Amniotic epithelial cell (primary cell): ENCODE measurements around the gene ITFG1.
A peak's percentile ranks its signal among the peaks of the same experiment; 100 is the strongest.

ENCODE experiments used
- DNase-seq: peaks from one replicate; pipeline ENCODE4 v3.0.0-alpha.2; 2010; ENCODE audit warnings: low read depth

The ITFG1 gene

DNA sequence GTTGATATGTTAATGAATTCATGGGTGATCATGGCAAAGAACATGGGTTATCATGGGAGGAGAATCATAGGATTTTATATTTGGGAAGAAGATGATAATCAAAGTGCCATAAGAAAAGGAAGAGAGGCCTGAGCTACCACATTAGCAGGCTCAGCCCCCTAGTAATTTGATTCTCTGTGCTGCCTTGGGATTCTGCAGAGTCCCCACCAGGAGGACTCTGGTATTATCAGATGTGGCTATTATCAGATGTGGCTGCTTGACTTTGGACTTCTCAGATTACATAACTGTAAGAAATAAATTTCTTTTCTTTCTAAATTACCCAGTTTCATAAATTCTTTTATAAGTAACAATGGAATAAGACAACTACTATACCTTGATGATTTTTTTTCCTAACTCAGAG lies 137.6 kb downstream of the ITFG1 start:
- no peak for DNase-seq

DNA sequence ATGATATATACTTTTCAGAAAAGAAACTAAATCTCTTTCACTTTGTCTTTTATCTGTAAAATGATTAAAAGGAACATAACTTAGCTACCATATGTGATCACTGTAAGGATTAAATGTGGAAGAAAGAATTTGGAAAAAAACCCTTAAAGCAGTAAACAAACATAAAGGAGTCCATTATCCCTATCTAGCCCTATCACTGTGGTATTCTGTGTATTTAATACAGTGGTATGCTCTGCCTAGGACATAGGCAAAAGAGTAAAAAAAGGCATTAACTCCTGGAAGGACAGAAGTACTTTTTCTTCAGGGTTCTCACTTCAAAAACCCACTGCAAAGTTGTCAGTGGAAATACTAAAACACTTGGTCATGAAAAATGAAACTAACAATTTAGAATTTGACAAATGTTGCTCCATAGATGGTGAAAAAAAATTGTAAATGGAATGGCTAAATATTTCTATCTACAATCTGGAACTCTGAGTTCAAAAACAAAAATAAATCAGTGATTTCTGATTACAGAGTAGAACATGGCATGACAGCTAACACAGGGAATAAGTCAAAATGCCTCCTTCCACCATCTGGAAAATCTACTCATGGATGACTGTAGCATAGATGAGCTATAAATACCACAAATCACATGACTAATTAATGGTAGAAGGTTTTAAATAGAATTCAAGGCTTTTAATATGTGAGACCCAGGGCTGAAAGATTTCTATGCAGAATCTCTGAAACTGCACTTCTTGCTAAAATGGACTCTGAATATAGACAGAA lies 140.1 kb downstream of the ITFG1 start:
- peak; percentile 75 for DNase-seq

DNA sequence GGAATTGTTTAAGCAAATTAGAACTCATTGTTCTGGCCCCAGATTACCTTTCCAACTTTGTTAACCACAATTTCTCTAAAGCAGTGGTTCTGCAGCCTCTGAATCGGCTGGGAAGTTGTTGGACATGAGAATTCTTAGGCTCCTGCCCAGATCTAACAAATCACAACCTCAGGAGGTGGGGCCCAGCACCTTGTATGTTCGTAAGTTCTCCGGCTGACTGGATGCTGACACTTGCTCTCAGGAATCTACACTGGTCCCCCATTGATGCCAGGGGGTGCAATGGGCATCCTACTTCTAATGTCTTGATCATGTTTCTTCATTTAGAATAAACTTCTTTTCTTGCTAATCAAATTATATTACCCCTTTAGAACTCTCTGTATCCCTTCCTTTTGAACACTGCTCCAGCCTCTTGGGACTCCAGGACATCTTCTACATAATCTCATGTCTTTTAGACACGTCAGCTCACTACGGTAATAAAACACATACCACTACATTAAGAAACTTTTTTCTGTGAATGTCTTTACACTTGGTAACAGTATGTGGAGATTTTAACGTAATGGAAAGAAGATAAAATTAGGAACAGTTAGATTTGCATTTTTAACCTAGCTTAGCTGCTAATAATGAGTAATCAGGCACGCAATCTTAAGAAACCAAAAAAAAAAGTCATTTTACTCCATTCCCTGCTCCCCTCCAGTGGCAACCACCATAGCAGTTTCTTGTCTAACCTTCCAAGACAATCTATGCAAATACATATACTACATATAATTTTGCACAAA lies 143.2 kb downstream of the ITFG1 start:
- peak; percentile 26 for DNase-seq

DNA sequence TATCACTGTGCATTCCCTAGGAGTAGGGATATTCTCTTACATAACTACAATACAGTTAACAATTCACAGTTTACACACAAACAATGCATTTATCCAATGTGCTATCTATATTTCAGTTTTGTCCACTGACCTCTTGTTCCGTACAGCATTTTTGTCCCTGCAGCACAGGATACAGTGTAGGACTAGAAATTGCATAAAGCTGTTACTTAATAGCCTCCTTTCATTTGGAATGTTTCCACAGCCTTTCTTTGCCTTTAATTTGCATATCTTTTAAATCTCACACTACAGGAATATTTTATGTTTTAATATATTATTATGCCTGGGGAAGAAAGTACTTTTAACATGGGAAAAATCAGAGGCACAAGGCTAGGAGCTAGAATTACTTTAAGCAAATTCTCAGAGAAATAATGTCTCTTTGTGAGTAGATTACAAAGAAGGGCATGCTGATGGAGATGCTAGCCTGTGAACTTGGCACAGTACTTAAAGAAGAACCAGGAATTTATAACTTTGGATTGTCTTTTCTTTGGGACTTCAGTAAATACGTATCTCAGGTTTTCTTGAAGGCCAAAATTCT lies 144.3 kb downstream of the ITFG1 start:
- no peak for DNase-seq

DNA sequence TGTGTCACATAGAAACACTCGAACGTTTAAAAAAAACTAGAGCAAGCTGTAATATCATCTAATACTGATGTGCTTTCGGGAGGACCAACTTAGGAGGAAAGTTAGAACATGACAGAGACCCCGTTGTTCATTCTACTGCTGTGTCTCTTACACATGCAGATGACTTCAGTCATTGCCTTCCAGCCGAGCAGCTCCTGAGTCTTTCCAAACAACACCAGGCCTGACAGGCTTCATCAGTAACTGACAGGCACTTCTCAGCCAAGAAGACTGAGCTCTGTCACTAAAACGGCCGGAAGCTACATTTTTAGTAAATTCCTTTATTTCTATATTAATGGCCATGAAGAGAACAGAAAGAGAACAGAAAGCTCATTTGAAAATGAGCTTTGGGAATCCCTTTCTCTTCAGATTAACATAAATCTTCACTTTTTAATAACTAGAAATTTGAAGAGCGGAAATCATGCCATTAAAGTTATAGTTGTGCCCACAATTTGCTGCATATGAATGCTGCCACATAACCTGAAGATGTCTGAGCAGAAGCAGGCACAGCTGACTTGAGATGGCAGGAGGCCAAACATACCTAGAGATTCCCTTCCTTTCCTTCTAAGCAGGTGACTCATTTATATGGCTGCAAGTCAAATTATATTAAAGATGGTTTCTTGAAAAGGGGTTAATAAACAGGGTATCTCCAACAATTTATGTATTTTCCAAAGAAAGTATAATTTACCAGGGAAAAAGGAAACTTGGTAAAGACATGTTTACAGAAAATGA lies 148.9 kb downstream of the ITFG1 start:
- peak; percentile 51 for DNase-seq

DNA sequence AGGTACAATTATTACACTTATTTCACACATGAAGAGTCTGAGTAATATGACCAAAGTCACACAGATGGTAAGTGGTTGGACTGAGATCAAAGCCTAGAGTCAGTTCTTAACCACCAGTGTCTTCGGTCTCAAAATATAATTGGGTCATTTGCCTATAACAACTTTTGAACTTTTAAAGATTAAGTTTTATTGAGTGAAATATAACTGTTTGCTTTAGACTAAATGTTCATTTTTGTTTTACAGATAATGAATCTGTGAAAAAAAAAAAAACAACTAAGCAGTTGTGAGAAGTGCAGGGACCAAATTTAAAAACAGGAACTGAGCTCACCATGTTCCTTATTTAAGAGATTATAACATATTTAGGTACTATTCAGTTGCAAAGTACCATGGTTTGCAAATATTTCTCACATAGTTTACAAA lies 150.1 kb downstream of the ITFG1 start:
- no peak for DNase-seq

DNA sequence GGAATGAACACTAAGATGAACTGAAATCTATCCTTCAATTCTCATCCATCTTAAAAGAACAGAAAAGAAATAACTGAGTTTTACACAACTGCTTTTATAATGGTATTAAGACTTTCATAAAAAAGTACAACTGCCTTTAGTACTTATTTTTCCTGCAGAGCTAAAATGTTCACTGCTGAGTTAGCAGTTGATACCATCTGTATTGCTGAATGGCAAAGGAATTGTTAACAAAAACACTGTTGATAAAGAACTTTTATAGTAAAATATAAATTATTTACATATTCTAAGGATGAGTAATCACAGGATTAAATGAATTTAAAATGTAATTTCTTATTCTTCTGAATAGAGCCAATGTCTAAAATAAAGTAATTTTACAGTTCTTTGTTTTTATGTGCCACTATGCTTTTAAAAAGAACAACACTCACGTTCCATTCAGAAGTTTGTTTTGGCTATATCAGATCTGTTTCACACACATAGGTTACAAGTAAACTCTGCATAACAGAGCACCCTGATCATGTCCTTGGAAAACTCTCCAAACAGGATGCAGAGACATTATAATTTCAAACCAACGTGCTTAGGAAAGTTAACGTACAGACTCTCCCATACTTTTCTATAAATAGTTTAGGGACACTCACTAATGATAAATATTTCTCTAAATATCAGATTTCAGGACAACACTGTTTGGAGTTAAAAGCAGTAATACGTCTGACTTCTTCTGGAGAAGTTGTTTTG lies 151.1 kb downstream of the ITFG1 start:
- DNase-seq, result no peak

DNA sequence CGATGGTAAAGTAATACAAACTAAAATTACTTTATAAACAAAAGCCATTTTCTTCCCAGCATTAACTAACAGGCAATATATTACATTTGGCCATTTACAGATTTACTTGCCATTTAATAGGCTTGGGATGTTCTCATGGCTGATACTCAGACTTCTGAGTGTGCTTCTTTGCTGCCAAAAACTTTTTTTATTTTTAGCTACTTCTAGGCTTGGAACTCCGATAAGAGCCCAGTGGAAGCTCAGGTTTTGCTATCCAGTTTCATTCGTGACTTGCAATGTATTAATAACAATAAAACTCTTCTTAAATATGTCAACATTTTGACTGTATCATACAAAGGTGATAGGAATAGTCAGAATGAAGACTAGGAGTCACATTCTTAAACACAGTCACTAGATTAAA lies 152.3 kb downstream of the ITFG1 start:
- no peak for DNase-seq

DNA sequence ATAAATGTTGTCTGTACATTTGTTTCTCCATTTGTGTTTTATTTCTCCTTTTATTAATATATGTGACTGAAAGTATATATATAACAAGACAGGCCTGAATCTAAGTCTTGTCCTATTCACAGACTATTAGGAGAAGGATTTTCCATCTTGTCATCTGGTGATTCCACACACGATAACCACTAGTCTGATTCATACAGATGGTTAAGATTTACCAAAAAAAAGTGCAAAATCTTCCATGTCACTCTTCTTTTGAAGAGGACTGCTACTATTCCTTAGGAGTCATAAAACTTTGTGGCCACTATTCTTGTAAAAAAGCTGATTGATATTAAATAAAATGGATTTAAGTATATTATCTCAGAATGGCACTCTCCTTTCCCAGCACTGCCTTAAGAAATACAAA lies 156.3 kb downstream of the ITFG1 start:
- peak; percentile 7 for DNase-seq

DNA sequence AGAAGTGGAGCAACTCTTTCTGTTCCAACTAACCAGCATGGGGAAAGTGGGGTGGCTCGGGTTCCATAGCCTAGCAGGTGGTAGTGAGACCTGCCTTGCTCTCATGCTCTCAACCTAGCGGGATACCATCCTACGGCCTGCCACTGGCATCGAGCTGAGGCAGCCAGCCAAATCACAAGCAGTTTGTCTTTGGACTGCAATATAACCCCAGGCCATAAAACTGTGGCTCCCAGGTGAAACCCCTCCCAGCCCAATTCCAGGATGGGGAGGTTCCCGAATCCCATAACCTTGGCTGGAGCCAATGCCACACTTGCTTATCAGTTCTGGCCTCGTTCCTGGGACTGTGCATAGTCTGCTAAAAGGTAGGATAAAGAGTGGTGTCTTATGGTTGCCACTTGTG lies 161.3 kb downstream of the ITFG1 start:
- no peak for DNase-seq

DNA sequence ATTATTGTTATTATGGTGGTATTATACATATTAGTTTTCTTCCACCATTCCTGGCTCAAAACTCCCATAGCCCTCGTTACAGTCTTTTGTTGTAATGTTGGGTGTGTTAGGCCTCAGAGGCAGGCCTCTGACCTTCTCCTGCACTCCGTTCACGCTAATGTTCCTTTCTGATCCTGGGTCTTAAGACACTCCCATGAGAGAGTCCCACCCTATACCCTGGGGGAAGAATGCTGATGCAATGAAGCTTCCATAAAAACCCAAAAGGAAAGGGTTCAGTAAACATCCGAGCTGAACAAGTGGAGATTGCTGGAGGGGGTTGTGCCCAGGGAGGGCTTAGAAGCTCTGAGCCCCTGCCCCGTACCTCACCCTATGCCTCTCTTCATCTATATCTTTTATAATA lies 175.9 kb downstream of the ITFG1 start:
- DNase-seq, result no peak

DNA sequence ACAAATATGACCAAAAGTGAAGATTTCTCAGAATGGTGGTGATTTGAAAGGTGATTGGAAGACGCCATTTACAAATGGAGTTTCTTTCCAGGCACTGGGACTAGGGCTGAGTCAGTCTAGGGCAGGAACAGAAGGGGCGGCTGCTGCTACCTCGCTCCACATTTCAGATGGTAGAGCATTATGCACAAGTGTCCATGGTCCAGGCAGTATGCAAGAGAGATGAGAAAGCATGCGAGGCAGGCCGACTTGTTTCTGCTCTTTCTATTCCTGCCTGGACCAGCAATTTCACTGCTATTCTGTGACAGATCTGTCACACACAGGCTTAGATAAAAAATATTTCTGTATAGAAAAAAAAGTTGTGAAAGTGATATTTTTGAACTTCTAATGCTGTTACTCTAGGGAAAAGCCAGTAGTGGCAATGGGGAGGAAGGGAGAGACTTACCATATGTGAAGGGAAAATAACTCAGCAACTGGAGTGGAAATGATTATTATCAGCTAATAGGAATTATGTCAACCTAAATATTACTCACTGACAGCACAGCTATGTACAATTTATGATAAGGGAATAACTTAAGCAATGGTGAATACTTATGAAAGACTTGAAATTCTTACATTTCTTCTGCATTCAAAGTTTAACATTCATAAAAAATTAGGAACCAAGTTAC lies 182.4 kb downstream of the ITFG1 start:
- peak; percentile 62 for DNase-seq

DNA sequence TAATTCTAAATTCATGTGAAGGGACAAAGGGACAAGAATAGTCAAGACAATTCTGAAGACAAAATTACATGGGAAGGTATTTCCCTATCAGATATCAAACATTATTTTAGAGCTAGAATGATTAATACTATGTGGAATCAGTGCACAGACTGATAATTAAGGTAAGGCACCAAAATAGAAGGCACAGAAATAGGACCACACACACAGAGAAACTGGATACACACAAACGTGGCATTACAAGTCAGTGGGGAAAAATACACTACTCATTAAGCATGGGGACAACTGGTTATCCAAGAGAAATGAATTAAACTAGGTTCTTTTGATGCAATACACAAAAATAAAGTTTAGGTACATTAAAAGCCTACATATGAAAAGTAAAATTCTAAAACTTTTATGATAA lies 184.3 kb downstream of the ITFG1 start:
- DNase-seq, result no peak

DNA sequence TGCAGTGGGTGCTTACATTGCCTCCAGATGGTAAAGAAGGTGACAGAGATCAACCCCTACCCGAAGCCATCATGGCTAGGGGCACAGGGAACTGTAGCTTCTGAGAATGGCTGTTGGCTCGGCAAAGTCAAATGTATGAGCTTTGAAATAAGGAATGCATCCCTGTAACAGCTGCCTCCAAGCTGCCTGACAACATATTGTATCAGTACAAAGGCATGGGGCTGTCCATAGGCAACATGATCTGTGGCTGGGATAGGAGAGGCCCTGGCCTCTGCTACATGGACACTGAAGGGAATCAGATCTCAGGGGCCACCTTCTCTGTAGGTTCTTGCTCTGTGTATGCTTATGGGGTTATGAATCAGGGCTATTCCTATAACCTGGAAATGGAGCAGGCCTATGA lies 197.9 kb downstream of the ITFG1 start:
- no peak for DNase-seq

DNA sequence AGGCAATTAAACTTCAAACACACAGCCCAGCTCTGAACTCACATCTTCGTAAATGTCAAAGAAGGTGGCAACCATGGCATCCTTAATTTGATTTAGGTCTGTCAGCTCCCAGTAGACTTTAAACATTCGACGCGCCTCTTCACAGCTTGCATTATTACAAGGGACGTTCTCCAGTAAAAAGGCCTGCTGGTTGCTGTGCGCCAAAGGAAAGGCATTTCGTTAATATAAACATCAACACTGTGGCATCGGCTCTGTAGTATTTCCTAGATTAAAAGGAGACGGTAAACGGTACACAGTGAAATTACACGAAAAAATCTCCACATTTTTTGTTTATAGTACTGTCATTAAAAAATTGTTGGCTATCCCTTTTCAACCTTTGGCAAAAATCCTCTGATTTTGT lies 200.4 kb downstream of the ITFG1 start:
- DNase-seq, result peak; percentile 52

DNA sequence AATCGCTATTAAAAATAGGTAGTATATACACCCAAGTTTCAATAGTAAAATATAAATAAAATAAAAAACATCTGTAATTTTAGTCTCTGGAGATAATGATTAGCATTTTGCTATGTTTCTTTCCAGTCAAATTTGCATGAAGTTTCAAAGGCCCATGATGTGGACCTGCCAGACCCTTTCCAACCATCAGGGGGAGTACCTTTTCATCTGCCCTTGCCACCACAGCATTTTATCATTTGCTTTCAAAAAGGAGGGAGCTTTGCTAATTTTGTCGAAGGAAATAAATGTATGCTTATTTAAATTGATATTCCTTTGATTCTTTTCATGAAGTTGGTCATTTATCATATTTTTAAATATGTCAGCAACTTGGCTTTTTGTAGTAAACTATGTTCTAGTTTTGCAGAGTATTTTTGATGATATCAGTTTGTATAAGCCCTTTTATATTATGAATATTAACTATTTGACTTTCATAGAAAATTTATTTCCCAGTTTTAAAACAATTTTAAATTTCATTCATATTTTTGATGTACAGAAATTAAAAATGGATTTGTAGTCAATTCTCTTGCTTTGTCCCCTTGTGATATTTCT lies 201.9 kb downstream of the ITFG1 start:
- DNase-seq, result peak; percentile 21

DNA sequence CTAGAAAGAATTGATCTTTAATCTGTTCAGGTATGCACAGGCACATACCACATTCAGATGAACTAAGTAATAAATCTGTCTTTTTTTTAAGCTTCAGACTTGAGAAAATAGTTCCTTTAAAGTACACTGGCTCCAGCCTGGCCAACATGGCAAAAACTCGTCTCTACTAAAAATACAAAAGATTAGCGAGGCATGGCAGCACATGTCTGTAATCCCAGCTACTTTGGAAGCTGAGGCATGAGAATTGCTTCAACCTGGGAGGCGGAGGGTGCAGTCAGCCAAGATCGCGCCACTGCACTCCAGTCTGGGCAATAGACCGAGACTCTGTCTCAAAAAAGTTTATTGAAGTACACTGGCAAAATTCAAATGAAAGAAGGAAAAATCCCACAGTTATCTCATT lies 206.1 kb downstream of the ITFG1 start:
- DNase-seq, result no peak

DNA sequence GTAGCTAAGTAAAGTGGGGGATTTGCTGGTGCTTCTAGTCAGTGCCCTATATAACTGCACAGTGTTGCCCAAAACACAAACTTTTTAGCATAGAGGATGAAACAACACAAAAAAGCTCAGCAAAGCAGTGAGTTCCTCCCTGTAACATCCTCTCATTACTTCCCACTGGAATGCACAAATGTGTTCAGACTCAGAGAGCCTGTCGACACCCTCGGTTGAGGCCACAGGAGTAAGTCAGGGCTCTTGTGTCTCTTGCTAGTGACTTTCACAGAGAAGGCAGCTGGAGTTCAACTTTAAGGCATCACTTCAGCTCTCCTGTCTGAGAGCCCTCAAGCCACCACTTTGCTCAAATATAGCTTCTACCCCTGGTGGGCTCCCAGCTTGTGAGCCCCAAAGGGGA lies 209.9 kb downstream of the ITFG1 start:
- no peak for DNase-seq

DNA sequence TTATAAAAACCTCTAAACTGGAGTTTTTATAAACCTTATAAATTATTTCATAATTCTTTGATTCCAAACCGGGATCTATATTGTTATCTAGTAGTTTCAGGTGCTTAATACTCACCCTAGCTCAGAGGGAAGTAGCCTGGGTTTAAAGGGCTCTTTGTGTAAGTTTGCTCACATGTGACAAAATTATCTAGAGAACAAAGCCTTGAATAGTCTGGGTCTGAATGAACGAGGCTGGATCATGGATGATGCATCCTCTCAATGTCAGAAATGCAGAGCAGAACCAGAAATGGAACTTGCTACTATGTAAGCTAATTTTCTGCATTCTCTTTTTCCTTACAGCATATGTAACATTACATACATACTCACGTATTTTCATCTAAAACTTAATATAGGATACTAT lies 213.2 kb downstream of the ITFG1 start:
- DNase-seq, result no peak

DNA sequence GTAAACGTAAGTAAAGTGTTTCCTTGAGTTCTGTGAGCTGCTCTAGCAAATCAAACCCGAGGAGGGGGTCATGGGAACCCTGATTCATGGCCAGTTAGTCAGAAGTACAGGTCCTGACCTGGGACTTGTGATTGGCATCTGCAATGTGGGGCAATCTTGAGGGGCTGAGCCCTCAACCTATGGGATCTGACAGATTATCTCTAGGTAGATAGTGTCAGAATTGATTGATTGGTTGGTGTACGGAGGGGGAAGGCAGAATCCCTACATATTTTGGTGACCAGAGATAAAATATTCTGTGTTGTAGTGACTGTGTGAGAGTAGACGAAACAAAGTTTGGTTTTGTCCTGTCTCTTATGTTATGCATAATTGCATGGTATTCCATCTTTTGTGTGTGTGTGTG lies 216.7 kb downstream of the ITFG1 start:
- DNase-seq, result no peak

DNA sequence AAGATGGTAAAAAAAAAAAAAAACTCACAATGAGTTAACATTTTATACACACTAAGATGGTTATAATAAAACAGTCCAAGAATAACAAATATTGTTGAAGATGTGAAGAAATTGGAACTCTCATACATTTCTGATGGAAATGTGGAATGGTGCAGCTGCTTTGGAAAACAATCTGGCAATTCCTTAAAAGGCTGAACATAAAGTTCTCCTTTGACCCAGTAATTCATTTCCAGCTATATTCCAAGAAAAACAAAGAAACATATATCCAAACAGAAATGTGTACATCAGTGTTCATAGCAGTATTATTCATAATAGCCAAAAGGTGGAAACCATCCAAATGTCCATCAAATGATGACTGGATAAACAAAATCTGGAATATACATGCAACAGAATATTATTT lies 219.8 kb downstream of the ITFG1 start:
- DNase-seq, result no peak
